HCEC 1CT (cell line): ENCODE measurements around the gene CERKL.
A peak's percentile ranks its signal among the peaks of the same experiment; 100 is the strongest.

Source experiments
- DNase-seq: peaks from one replicate; pipeline ENCODE4 v3.0.0-alpha.2; 2017

CERKL gene

DNA sequence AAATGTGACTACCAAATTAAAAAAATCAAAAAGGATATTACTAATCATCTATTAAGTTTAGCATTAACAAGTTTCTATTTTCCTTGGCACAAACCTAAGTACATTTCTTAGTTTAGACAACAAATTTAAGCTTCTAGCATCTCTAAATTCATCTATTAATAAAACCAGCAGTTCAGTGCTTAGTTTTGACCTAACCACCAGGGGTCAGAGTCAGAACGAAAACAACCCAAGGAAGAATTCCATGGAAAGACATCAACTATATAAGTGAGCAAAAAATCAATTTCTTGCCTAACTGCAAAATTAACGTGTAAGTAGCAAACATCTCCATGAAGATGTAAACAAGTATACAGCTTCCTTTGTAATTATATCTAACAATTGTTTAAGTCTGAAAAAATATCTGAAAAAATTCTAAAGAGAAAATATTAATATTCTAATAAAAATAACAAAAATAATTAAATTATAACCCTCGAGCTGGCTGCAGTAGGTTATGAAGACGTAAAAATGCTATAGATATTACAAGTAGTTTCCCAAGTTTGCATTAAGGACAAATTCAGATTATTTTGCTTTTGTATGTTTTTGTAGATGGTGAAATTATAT is 83.7 kb downstream of the CERKL start:
- peak; percentile 47 for DNase-seq

DNA sequence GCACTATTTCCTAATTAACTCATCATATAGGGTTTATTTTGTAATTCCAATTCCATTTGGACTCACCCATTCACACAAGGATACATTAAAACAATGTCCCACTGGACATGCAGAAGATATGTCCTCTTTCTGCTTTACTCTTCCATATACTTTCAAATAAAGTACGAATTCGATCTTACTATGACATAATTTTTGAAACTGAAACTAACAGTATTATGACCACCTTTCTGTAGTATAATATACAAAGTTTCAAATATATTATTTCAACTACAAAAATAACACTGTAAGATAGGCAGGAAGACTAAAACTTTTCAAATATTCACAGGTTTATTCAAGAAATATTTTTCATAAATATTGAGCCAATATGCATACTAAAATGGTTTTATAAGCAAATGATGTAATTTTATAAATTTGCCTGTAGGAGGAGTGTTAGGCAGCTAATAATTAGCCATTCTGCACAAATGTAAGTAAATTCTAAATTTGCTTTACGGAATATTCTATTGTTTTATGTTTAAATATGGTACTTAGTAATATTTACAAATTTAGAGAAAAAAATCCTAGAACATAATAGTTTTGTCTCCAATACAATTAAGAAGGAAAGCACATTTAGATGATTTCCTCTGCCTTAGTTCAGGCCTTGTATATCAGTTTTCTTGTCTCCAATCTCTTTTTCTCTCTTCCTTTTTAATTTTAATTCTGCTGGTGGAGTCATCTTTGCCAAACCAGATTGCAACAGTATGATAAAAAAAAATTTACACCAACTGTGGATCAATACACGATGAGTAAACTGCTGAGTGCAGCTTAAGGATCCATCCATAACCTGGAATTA is 85.9 kb downstream of the CERKL start:
- peak; percentile 23 for DNase-seq

DNA sequence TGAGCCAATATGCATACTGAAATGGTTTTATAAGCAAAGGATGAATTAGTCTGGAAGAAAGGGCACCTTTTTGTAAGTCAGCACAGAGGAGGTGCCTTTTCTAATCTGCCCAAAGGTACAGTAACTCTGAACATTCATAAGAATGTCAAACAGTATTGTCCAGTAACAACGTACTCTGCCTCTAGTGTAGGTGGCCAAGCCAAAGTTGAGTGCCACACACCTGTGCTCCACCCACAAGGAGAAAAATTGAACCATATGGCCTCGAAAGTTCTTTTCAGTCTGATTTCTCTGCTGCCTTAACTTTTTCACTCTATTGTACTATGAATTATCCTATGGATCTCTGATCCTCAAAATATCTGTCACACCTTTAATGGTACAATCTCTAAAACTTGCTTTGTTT is 86.8 kb downstream of the CERKL start:
- DNase-seq: no peak

DNA sequence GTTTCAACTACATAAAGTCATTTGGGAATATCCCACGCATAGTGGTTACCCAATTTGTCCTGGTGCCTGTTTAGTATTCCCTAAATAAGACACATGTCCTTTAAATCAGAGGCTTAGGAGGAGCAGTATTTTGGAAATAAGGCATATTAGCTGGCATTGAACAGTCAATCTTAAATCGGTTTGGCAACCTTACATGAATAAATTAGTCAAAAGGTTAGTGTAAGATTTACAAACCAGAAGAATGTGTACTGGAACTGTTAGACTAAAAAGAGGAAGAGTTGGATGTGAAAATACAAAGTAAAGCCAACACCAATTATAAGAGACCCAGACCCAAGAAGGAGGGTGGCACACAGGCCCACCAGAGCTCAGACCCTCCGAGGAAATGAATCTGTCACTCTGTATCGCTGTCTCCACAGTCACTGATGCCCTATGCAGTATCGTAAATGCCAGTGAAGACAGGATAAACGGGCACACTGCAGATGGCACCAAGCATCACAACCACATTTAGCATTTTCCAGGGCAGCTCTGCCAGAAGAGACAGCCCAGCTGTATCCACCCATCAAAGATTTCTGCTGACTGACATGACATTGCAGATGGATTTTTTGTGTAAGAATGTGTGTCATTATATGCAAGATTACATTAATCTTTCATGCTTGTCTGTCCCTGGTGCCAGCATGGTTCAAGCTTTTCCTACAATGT is 90.4 kb downstream of the CERKL start:
- DNase-seq: no peak

DNA sequence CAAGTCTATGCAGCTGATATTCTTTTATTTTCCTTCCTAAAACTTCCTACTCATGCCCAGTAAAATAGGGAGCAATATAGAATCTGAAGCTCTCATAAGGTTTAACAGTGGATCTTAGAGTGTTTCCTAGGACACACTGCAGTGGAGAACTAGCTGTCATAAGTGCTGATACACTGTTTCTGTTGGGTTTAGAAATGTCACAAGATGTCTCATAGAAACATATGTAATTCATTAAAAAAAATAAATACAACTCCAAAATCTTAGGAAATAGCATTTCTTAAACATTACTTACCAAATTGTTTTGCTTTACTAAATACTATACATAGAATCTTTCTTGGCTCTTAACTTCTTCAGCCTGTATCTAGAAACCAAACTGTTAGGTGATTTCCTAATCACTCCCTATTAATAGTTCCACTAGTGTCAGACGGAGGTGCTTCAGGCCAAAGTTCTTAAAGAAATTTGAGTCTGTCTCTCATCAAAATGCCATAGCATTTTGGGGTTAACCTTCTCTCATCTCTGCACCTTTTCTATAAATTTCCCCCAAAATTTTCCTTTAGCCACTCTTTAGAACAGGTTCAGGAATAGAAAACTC is 93.7 kb downstream of the CERKL start:
- DNase-seq: peak; percentile 44

DNA sequence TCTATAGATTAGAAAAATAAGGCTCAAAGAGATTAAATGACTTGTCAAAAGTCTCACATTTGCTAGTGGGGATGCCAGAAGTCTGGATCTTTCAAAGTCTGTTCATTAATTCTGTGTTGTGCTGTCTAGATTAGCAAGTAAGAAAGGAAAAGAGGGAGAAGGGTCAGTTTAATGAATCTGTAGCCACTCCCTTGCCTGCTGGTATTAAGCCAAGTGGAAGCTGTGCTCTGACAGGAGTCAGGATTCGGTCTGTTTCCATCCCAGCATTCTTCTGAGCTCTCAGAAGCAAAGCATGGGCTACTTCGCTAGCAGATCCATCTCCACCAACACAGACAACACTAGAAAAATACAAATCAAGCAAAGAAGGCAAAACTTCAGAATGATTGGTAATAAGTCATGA is 98.5 kb downstream of the CERKL start:
- no peak for DNase-seq

DNA sequence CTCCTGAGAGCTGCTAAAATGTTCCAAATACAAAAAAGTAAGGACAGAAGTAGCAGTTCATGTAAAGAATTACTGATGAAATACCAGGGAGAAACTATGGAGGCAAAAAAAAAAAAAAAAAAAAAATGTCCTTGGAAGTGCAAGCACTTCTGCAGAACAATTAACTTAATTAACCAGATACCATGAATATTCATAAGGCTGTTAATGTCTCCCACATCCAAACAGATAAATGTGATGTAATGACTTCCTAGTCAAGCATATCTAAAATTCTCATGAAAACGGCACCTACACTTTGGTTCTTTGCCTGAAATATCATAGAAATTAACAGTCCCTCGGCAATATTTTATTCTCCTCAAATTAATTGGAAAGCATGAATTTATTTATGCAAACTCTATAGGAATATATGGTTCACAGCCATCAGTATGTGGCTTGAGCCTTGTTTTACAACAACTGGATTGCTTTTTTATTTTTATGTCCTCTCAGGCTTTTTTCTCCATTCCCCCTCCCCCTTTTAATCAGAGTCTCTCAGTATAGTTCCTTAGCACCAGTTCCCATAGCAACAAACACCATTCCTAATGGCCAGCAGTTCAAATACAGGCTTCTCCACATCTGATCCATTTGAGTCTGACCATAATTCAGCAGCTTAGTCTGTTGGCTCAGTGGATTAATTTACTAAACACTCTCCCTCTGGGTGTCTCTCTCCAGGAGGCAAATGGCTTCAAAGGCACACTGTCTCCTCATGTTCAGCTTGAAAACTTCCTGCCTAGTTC is 102.7 kb downstream of the CERKL start:
- DNase-seq: no peak

DNA sequence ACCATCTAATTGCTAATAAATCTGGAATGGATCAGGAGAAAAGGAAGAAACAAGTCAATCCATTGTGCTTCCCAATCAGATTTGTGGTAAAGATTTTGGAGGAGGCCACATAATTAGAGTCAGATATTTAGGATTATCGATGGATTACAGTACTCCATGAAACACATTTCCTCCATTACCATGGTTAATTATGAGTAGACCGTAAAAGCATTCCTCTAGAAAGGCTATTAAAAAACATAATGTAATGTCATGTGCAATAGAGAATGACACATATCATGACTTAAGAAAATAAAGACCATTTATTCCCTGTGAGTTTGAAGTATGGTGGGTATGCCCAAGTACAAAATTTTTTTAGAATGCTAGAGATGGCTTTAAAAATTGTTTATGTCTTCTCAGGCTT is 103.7 kb downstream of the CERKL start:
- no peak for DNase-seq

DNA sequence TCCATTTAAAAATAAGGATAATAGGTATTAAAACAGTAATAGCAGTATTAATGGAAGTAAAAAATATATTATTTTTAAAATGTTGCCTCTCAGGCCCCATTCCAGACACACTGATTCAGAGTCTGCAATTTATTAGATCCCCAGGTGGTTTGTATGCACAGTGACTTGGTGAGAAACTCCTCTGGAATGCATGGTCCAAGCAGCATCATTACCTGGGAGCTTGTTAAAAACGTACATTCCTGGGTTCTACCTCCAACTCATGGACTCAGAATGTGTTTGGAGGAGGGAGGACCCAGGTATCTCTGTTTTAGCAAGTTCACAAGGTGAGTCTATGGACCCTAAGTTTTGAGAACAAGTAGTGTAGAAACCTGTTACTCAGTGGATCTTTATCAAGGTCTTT is 104.1 kb downstream of the CERKL start:
- no peak for DNase-seq

DNA sequence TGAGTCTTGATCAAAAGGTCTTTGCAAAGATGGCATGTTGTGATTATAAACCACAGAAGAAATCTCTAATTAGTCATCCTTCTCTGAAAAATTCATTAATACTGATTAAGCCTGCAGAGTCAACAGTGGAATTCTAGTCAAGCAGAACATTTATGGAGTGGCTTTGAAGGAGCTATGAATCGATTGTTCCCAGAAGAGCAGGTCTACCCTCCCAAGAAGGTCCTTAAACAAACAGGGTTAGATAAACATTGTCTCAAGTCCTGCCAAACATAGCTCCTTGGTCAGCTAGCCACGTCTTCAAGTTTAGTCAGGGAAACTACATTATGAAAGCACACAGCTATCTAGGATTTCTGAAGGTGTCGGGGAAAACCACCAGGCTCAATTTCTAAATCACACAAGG is 110.8 kb downstream of the CERKL start:
- DNase-seq: peak; percentile 21

DNA sequence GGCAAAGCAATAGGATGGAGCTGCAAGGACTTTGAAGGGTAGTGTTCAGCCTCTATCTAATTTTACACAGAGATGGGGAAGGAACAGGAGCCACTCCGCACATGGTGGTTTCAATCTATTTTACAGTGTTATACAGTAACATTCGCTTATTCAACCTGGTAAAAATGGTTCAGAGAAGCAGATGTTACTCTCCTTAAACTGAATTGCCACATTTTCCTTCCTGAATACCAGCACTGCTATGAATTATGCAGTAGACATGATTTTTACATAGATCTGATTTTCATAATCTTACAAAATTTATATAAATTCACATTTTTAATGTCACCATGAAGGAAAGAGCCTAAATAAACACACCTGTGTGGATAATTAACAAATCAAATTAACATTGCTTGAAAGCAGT is 114.7 kb downstream of the CERKL start:
- no peak for DNase-seq

DNA sequence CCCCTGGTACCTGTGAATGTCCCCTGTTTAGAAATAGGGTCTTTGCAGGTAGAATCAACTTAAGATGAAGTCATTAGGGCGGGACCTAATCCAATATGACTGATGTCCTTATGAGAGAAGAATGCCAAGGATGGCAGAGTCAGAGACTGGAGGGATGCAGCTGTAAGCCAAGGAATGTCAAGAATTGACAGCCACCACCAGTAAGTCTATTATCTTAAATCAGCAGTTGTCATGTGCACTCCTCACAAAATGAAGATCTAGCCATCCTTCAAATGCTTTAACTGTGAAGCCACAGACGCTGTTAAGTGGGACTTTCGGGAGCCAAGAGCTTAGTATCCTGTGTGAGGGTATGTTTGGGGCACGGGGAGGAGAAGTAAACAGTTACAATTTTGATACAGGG is 116.5 kb downstream of the CERKL start:
- DNase-seq: no peak

DNA sequence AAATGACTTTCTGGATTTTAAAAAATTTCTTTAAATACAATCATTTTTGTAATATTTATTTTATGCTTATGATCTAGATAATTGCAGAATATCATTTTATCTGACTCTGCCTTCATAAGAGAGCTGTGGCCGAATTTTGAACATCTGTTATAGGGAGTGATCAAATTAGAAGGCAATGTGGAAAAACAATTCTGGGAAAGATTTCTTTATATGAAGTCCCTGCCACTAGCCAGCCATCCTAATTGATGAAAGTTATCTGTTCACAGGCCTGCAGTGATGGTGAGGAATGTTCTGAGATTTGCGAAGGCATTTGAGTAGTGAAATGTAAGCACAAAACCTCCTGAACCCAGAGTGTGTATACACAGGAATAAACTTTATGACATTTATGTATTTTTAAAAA is 120.2 kb downstream of the CERKL start:
- DNase-seq: no peak

DNA sequence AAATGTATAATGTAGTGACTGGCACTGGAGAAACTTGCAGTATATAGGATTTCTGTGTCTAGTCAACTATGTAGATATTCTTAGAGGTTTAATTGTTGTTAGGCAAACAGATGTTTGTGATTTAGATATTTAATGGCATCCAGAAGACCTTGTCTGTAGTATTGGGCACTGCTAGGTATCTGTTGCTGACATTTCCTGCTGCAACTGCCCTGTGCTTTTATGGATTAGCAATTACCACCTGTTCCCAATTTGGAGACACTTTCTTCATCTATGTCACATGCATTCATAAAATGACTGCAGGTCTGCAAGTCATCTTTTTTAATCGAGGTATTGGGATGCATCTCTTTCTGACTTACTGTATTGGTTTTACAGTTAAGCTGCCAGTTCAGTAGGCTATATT is 128.5 kb downstream of the CERKL start:
- DNase-seq: no peak

DNA sequence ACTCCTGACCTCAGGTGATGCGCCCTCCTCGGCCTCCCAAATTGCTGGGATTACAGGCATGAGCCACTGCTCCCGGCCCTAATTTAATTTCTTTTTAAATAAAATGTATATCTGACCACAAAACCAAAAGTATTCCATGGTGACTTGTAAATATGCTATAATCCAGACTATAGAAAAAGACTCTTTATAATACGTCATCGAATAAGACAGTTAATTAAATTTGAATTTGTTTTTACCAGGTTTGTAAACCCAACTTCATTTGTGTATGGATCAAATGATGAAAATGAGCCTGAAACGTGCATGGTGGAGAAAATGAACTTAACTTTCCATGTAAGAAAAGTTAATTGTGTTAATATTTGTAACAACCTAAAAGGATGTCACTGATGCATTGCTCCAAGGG is 129.8 kb downstream of the CERKL start:
- no peak for DNase-seq

DNA sequence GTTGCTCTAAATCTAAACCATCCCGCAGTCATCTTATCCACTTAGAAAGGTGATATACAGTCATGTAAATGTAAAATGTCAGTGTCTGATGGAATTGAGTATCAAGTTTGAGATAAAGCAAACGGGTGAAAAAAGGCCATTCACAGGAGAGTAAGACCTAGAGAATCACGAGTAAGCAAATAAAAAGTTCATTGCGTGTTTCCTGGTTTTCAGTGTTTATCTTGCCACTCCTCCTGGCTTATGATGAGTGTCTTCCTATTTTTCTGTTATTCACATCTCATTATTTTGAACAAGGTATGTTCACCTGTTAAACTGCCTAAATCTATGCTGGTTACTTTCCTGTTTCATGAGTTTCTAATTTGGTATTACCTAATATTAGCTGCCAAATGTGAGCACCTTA is 130.9 kb downstream of the CERKL start:
- no peak for DNase-seq

DNA sequence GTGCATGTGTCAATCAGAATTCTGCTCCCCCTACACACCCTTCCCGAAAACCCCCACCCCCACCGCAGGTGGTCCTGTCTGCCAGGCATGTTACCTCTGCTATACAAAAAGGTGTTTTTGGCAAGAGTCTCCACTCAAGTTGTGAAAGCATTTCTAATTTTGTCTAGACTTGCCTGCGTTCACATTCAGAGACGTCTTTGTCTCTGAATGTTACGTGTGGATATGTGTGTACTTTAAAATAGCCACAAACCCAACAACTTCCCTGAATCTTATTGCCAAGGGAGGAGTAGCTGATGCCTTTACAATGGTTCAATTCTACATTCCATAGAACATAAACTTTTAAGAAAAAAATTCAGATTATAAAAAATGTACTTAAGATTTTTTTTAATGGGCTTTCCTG is 133.1 kb downstream of the CERKL start:
- DNase-seq: no peak

DNA sequence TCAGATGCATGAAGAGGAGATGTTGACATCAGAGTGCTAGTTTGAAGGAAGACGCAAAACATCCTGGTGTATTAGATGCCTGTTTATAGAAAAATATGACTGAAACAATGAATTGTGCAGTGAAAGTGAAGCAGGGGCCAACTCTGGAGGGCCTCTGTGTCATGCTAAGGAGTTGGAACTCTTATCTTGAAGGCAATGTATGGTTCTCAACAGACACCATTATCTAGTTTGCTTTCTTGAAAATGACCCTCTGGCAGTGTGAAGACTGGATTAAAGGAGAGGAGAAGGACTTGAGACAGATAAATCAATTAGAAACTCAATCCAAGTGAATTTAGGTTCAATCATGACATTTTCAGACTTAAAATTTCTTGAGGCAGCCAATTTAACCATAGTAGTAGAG is 136.7 kb downstream of the CERKL start:
- no peak for DNase-seq

DNA sequence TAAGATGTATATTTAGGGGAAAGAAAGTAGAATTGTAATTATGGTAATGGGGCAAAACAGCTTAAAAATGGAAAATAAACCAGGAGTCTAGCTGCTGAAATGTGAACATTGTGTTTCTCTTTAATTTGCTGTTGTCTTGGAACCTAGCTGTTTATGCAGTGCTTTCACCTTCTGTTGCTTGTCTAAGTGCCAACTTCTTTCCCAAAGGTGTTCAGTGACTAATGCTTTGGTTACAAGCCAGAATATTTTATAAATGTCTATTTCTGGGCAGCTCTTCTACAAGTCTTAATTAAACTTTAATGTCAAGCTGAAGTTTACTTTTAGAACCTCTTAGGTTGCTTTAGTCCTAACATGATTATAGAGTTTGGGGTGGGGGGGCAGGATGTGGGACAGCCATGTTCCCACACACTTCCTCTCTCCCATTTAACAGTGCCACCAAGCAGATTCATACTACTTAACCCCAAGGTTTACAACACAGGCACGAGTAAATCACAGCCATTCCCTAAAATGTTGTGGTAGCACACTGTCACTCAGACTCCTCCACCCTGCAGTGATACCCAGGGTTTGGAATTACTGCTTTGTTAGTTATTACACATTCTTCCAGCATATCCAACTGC is 139.1 kb downstream of the CERKL start:
- DNase-seq: no peak

DNA sequence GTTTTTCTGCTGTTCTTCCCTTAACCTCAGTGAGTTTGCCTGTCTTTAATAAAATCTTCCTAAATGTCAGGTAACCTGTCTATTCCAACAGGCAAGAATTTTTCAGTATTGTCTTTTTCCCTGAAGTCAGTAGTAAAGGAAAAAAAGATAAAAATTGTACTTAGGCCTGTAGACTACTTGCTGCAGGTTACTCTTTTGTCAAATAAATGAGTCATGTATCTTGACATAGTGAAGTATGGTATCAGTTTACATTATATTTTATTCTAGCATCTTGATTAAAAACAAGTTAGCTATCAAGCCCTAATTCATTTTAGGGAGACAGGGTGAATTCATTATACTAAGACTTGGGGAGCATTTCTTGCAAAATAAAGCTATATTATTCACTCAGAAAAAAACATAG is 139.9 kb downstream of the CERKL start:
- DNase-seq: no peak

DNA sequence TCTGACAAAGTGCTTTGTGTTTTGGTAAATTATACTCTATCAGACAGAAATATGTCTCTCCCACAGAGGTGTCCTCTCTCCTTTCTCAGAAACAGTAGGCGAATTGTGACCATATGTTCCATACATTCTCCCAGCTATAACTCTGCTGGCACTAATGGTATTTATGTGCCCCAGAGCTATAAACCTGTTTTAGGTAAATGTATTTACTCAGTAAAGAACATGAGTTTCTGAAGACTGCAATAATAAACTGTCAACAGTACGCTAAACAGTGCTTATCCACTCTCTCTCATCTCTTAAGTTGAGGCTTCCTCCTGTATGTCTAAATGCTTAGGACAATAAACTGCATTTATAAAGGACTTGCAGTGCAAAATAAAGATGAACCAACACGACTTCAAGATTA is 141.2 kb downstream of the CERKL start:
- no peak for DNase-seq

DNA sequence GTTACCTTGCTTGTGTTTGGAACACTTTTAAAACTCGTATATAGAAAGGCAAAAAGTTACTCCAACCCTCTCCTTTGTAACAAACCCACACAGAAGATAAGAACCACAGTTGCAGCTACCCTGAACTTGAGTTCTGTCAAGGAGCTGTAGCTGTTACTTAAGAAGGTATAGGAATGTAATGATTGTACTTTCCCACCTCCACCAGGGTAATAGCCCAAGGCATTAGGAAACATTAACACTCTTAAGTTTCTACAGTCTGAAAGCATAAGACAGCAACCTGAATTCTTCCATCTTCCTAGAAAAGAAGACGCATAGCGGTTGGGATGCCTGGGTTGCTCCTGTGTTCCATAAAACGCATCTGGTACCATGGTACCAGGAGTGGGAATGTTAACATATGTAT is 156.7 kb downstream of the CERKL start:
- no peak for DNase-seq

DNA sequence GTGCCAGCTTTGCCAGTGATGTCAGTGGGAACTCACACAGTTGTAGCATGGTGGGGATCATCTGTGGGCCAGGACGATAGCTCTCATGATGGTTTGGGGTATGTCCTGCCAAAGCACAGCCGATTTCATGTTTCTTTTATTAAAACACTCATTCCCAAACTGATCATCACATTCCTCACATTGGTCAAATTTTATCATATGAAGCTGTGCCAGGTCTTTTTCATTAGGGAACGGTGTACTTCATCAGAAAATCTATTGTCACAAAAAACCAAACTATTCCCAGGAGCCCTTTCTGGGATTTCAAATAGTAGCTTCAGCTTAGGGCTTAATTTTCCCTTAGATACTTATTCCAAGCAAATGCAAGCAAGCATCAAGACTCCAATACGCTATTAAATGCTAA is 157.7 kb downstream of the CERKL start:
- no peak for DNase-seq
